GM12878 (cell line): ENCODE measurements around the gene SLAMF1. TPM values are rescaled to one million over a fixed set of nuclear protein-coding genes. Genes with fewer than 3 reads are reported as not detected.
A peak's percentile ranks its signal among the peaks of the same experiment; 100 is the strongest.

Experiments used
- CBFB ChIP-seq: IDR thresholded peaks from 2 replicates; pipeline ENCODE4 v1.6.1; 2016; ENCODE audit warnings: antibody characterized with exemption, low read depth
- CREM ChIP-seq: IDR thresholded peaks from 2 replicates; pipeline ENCODE4 v1.6.1; 2014; ENCODE audit warnings: antibody characterized with exemption, low read depth
- IKZF1 ChIP-seq: fragments of 450-650 bp; conservative IDR thresholded peaks from 2 replicates; pipeline ENCODE4 v1.6.1; 2017; ENCODE audit warnings: antibody characterized with exemption, mild to moderate bottlenecking
- NFIC ChIP-seq: IDR thresholded peaks from 2 replicates; pipeline ENCODE4 v1.6.1; 2012; ENCODE audit warnings: low read depth, mild to moderate bottlenecking, inconsistent platforms, low read length, moderate library complexity
- POLR2AphosphoS2 ChIP-seq: IDR thresholded peaks from 2 replicates; pipeline ENCODE4 v1.6.1; 2011; ENCODE audit warnings: low read depth, mild to moderate bottlenecking, low read length, improper control_type of control experiment, moderate library complexity
- RAD21 ChIP-seq: IDR thresholded peaks from 2 replicates; pipeline ENCODE4 v1.6.1; 2011; ENCODE audit warnings: mild to moderate bottlenecking, low read depth, low read length, moderate library complexity; ENCODE audit not compliant: insufficient read depth
- RB1 ChIP-seq: fragments of 450-650 bp; formaldehyde crosslinking; IDR thresholded peaks from 2 replicates; pipeline ENCODE4 v1.6.1; 2017; ENCODE audit warnings: mild to moderate bottlenecking, borderline replicate concordance
- RBBP5 ChIP-seq: fragments of 200-600 bp; sonication (generic); conservative IDR thresholded peaks from 2 replicates; pipeline ENCODE4 v1.6.1; 2016
- RELA ChIP-seq: fragments of 450-650 bp; IDR thresholded peaks from 2 replicates; pipeline ENCODE4 v1.8.0; 2014; ENCODE audit warnings: borderline replicate concordance; ENCODE audit not compliant: partially characterized antibody
- SP1 ChIP-seq: IDR thresholded peaks from one replicate; pipeline ENCODE4 v1.6.1; 2011; ENCODE audit warnings: low read depth, low read length
- SPI1 ChIP-seq: IDR thresholded peaks from 2 replicates; pipeline ENCODE4 v1.6.1; 2011; ENCODE audit warnings: low read depth, mild to moderate bottlenecking, low read length, moderate library complexity, borderline replicate concordance; ENCODE audit not compliant: insufficient read depth
- polyA plus RNA-seq, 11 experiments: library from polyadenylated mRNA; depleted of rRNA in 4 of 11; unstranded in 6 of 11; stranded (reverse) in 5 of 11; fragments of >200 nt; fragmentation: Nextera tagmentation in 4 of 11; fragmentation: Illumina TruSeq in 1 of 11; extraction: Ambion mirVana in 4 of 11; extraction: Trizol in 1 of 11; gene quantifications; 1 replicate in 1 of 11; 2 replicates in 10 of 11; pipeline versions ENCODE4 v1.2.1 to v1.2.3, GENCODE V29; 2011 to 2016; ENCODE audit warnings: inconsistent platforms in 2 of 11, missing spikeins in 2 of 11, low read depth in 1 of 11
- total RNA-seq, 4 experiments: library from RNA; depleted of rRNA in 3 of 4; stranded (reverse); fragments of >200 nt in 3 of 4; fragmentation: Illumina TruSeq in 1 of 4; extraction: Trizol in 1 of 4; gene quantifications; 2 replicates each; pipeline versions ENCODE4 v1.2.1 to v1.2.3, GENCODE V29; 2013 to 2021
- TF ChIP-seq, protein P1 (sequence below): fragments of 450-650 bp; IDR thresholded peaks from 2 replicates; pipeline ENCODE4 v1.6.1; 2017; ENCODE audit warnings: mild to moderate bottlenecking
- TF ChIP-seq, protein P2 (sequence below): IDR thresholded peaks from 2 replicates; pipeline ENCODE4 v1.6.1; 2012; ENCODE audit warnings: improper control_type of control experiment, low read depth, low read length; ENCODE audit not compliant: insufficient replicate concordance
- TF ChIP-seq, protein P3 (sequence below), 3 experiments: IDR thresholded peaks in 2 of 3; conservative IDR thresholded peaks in 1 of 3; 2 replicates each; pipeline ENCODE4 v1.5.1; 2011; ENCODE audit warnings: low read depth in 3 of 3, low read length in 3 of 3, mild to moderate bottlenecking in 3 of 3, control low read depth in 2 of 3, moderate library complexity in 2 of 3, inconsistent platforms in 1 of 3, mixed read lengths in 1 of 3; ENCODE audit not compliant: control insufficient read depth in 2 of 3, insufficient read depth in 1 of 3; ENCODE audit errors: extremely low read depth in 1 of 3
- TF ChIP-seq, protein P4 (sequence below): fragments of 450-650 bp; IDR thresholded peaks from 2 replicates; pipeline ENCODE4 v1.6.1; 2017; ENCODE audit warnings: low read depth, mild to moderate bottlenecking, moderate library complexity

SLAMF1 gene
- total and polyA plus RNA-seq, 10 of the 15 experiments (the other 5 are each of a cell fraction or from before 2014, with no cell fraction given): 87.3 to 260 (median 131) TPM

DNA sequence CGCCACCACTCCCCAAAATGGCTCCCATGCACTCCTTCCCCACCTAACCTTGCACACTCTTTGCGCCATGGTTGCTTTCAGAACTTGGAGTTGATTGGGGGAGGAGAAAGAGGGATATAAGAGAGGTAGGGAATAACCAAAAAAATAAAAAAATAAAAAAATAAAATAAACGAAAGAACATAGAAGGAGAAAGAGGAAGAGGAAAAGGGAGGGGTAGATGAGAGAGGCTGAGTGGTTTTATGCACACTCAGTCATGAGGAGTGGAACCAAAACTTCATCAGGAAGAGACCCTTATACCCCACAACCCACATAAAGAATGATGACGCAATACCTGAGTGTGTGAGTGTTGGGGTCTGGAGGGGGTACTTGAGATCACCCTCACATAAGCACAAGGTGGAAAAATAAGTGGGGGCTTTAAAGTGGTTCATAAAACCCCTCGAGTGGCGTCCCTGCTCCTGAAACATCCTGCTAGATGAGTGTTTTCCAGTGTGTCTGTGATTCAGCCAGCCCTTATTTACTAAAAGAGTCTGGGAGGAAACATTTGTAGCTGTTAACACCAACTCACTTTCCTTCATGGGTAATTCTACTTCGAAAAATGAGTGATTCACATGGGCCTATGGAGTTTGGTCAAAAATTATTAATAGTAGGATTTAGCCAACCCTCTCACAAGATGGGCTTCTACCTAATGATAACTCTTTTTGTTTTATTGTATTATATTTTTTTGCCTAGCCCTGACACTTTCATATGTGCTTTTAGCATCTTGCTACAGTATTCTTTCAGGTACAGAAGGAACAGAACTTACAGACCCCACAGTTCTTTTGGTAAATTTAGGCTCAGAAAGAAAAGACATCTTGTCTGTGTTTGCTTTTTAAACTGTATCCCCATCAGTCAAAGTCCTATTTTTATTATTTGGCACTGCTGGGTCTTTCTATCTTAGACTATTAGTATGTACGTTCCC is 5.2 kb downstream of the SLAMF1 start (continued):
- TF ChIP-seq, protein P1, sequence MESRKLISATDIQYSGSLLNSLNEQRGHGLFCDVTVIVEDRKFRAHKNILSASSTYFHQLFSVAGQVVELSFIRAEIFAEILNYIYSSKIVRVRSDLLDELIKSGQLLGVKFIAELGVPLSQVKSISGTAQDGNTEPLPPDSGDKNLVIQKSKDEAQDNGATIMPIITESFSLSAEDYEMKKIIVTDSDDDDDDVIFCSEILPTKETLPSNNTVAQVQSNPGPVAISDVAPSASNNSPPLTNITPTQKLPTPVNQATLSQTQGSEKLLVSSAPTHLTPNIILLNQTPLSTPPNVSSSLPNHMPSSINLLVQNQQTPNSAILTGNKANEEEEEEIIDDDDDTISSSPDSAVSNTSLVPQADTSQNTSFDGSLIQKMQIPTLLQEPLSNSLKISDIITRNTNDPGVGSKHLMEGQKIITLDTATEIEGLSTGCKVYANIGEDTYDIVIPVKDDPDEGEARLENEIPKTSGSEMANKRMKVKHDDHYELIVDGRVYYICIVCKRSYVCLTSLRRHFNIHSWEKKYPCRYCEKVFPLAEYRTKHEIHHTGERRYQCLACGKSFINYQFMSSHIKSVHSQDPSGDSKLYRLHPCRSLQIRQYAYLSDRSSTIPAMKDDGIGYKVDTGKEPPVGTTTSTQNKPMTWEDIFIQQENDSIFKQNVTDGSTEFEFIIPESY: no peak
- TF ChIP-seq, protein P2, sequence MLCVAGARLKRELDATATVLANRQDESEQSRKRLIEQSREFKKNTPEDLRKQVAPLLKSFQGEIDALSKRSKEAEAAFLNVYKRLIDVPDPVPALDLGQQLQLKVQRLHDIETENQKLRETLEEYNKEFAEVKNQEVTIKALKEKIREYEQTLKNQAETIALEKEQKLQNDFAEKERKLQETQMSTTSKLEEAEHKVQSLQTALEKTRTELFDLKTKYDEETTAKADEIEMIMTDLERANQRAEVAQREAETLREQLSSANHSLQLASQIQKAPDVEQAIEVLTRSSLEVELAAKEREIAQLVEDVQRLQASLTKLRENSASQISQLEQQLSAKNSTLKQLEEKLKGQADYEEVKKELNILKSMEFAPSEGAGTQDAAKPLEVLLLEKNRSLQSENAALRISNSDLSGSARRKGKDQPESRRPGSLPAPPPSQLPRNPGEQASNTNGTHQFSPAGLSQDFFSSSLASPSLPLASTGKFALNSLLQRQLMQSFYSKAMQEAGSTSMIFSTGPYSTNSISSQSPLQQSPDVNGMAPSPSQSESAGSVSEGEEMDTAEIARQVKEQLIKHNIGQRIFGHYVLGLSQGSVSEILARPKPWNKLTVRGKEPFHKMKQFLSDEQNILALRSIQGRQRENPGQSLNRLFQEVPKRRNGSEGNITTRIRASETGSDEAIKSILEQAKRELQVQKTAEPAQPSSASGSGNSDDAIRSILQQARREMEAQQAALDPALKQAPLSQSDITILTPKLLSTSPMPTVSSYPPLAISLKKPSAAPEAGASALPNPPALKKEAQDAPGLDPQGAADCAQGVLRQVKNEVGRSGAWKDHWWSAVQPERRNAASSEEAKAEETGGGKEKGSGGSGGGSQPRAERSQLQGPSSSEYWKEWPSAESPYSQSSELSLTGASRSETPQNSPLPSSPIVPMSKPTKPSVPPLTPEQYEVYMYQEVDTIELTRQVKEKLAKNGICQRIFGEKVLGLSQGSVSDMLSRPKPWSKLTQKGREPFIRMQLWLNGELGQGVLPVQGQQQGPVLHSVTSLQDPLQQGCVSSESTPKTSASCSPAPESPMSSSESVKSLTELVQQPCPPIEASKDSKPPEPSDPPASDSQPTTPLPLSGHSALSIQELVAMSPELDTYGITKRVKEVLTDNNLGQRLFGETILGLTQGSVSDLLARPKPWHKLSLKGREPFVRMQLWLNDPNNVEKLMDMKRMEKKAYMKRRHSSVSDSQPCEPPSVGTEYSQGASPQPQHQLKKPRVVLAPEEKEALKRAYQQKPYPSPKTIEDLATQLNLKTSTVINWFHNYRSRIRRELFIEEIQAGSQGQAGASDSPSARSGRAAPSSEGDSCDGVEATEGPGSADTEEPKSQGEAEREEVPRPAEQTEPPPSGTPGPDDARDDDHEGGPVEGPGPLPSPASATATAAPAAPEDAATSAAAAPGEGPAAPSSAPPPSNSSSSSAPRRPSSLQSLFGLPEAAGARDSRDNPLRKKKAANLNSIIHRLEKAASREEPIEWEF: peak; percentile 23
- TF ChIP-seq SP1: no peak
- TF ChIP-seq, protein P3, sequence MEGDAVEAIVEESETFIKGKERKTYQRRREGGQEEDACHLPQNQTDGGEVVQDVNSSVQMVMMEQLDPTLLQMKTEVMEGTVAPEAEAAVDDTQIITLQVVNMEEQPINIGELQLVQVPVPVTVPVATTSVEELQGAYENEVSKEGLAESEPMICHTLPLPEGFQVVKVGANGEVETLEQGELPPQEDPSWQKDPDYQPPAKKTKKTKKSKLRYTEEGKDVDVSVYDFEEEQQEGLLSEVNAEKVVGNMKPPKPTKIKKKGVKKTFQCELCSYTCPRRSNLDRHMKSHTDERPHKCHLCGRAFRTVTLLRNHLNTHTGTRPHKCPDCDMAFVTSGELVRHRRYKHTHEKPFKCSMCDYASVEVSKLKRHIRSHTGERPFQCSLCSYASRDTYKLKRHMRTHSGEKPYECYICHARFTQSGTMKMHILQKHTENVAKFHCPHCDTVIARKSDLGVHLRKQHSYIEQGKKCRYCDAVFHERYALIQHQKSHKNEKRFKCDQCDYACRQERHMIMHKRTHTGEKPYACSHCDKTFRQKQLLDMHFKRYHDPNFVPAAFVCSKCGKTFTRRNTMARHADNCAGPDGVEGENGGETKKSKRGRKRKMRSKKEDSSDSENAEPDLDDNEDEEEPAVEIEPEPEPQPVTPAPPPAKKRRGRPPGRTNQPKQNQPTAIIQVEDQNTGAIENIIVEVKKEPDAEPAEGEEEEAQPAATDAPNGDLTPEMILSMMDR (IDR thresholded peaks at IDR 0.05 in 2 of 3, conservative IDR thresholded peaks at IDR 0.05 in 1 of 3; ENCODE audit: control insufficient read depth in 2 of 3, extremely low read depth in 1 of 3, insufficient read depth in 1 of 3, low read depth in 3 of 3, low read length in 3 of 3): no peak
- TF ChIP-seq, protein P4, sequence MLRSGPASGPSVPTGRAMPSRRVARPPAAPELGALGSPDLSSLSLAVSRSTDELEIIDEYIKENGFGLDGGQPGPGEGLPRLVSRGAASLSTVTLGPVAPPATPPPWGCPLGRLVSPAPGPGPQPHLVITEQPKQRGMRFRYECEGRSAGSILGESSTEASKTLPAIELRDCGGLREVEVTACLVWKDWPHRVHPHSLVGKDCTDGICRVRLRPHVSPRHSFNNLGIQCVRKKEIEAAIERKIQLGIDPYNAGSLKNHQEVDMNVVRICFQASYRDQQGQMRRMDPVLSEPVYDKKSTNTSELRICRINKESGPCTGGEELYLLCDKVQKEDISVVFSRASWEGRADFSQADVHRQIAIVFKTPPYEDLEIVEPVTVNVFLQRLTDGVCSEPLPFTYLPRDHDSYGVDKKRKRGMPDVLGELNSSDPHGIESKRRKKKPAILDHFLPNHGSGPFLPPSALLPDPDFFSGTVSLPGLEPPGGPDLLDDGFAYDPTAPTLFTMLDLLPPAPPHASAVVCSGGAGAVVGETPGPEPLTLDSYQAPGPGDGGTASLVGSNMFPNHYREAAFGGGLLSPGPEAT: peak; percentile 49; the same call in 1 of the 2 replicates
- no peak; the same call in 1 of the 2 replicates for TF ChIP-seq IKZF1
- no peak for TF ChIP-seq RAD21
- no peak for TF ChIP-seq RELA
- TF ChIP-seq RBBP5: no peak
- TF ChIP-seq CREM: no peak; the same call in 1 of the 2 replicates
- TF ChIP-seq POLR2AphosphoS2: peak; percentile 88; the same call in 1 of the 2 replicates
- peak; percentile 74 for TF ChIP-seq SPI1
- peak; percentile 55 for TF ChIP-seq NFIC
- TF ChIP-seq CBFB: peak; percentile 2; the same call in 1 of the 2 replicates
- no peak for TF ChIP-seq RB1
